Breast epithelium (tissue), 3 donors: ENCODE results near the gene GPAT3.

ENCODE experiments used
- CTCF ChIP-seq, 3 donors: fragments of 450-650 bp; IDR thresholded peaks; one replicate each; pipeline ENCODE4 v1.5.1; 2016 to 2017; ENCODE audit warnings: antibody characterized with exemption in 3 of 3, mild to moderate bottlenecking in 3 of 3, moderate library complexity in 3 of 3
- POLR2A ChIP-seq: fragments of 450-650 bp; IDR thresholded peaks from one replicate; pipeline ENCODE4 v1.6.1; 2016; ENCODE audit warnings: antibody characterized with exemption, mild to moderate bottlenecking, moderate library complexity
- POLR2AphosphoS5 ChIP-seq, 3 donors: sonication (generic); formaldehyde crosslinking; IDR thresholded peaks; one replicate each; pipeline ENCODE4 v1.6.1; 2017; ENCODE audit warnings: antibody characterized with exemption in 3 of 3

GRCh38 chr4:83569429-83569828, 33.5 kb downstream of the GPAT3 start:
- TF ChIP-seq CTCF (IDR thresholded peaks at IDR 0.05) (no peak), POLR2A (no peak), POLR2AphosphoS5 (IDR thresholded peaks at IDR 0.05) (no peak)
